CD4-positive, CD25-positive, alpha-beta regulatory T cell (primary cell): Measurements from ENCODE around the gene ACTN1. TPM values are rescaled to one million over a fixed set of nuclear protein-coding genes. Genes with fewer than 3 reads are reported as not detected.

Experiments
- ATAC-seq, 2 donors: fragments of 150-1000 bp; cut with Tn5 transposase; one replicate each; pipeline ENCODE4 v1.10.0; 2021; ENCODE audit warnings: low read depth in 2 of 2, moderate number of reproducible peaks in 2 of 2, moderate library complexity in 1 of 2
- DNase-seq, 3 donors: peaks; one replicate each; pipeline versions ENCODE4 v3.0.0 to v3.0.0-alpha.2; 2012 to 2022; ENCODE audit warnings: mixed read lengths in 1 of 3
- H3K27ac ChIP-seq: one replicate; pipeline ENCODE4 v1.7.0; 2013; ENCODE audit warnings: mild to moderate bottlenecking, low read length; ENCODE audit not compliant: insufficient read depth, poor library complexity, severe bottlenecking
- H3K27me3 ChIP-seq: one replicate; pipeline ENCODE4 v1.7.0; 2013; ENCODE audit warnings: low read length; ENCODE audit not compliant: control insufficient read depth, insufficient read depth
- H3K36me3 ChIP-seq: one replicate; pipeline ENCODE4 v1.7.0; 2013; ENCODE audit warnings: mild to moderate bottlenecking, low read length, moderate library complexity; ENCODE audit not compliant: control insufficient read depth, insufficient read depth
- H3K4me1 ChIP-seq: 2 replicates; pipeline ENCODE4 v1.7.0; 2013; ENCODE audit warnings: mild to moderate bottlenecking, low read length; ENCODE audit not compliant: insufficient read depth, control insufficient read depth, poor library complexity, severe bottlenecking
- H3K4me3 ChIP-seq: one replicate; pipeline ENCODE4 v1.7.0; 2013; ENCODE audit warnings: low read depth, mild to moderate bottlenecking, low read length, moderate library complexity
- H3K9me3 ChIP-seq, 2 experiments: 1 replicate in 1 of 2; 2 replicates in 1 of 2; pipeline ENCODE4 v1.7.0; 2013; ENCODE audit warnings: low read length in 2 of 2, mild to moderate bottlenecking in 1 of 2, moderate library complexity in 1 of 2; ENCODE audit not compliant: control insufficient read depth in 2 of 2
- H3K27ac Mint-ChIP-seq, 3 donors: one replicate each; pipeline ENCODE4 v1.8.0; 2020 to 2022; ENCODE audit warnings: mild to moderate bottlenecking in 3 of 3, mixed read lengths in 3 of 3, moderate library complexity in 2 of 3
- H3K27me3 Mint-ChIP-seq: one replicate; pipeline ENCODE4 v1.8.0; 2022; ENCODE audit warnings: mild to moderate bottlenecking, mixed read lengths
- H3K36me3 Mint-ChIP-seq: one replicate; pipeline ENCODE4 v1.8.0; 2020; ENCODE audit warnings: mixed read lengths
- H3K4me1 Mint-ChIP-seq, 4 donors: one replicate each; pipeline ENCODE4 v1.8.0; 2020 to 2022; ENCODE audit warnings: mixed read lengths in 4 of 4, mild to moderate bottlenecking in 1 of 4
- H3K4me3 Mint-ChIP-seq, 4 donors: one replicate each; pipeline ENCODE4 v1.8.0; 2020 to 2022; ENCODE audit warnings: mild to moderate bottlenecking in 4 of 4, mixed read lengths in 4 of 4, moderate library complexity in 3 of 4
- H3K9me3 Mint-ChIP-seq, 7 donors: one replicate each; pipeline ENCODE4 v1.8.0; 2020 to 2022; ENCODE audit warnings: mixed read lengths in 7 of 7, mild to moderate bottlenecking in 3 of 7, moderate library complexity in 2 of 7
- polyA plus RNA-seq, 4 donors: library from polyadenylated mRNA; unstranded; fragments of 300-500 nt; fragmentation: Illumina TruSeq; gene quantifications; one replicate each; pipeline ENCODE4 v1.2.3, GENCODE V29; 2021
- total RNA-seq: library from RNA; stranded (reverse); gene quantifications from one replicate; pipeline ENCODE4 v1.2.3, GENCODE V29; 2022

The ACTN1 gene
- total and polyA plus RNA-seq, 5 donors from 2014 or later, result 28.3 to 78.8 (median 47.5) TPM

- no peak overlapping the region for H3K4me3 ChIP-seq
- H3K36me3 ChIP-seq, result no peaks in the 10 kb centered on the region
- Mint-ChIP-seq H3K4me3 (peak overlapping the region in 1 of 4 donors; percentile 56), H3K36me3 (peaks cover 4% of the 10 kb centered on the region), H3K9me3 (no peaks in the 10 kb centered on the region), H3K27me3 (no peaks in the 10 kb centered on the region), H3K27ac (peak overlapping the region; percentile 65 to 86 (median 74)), H3K4me1 (peaks cover 6 to 87% (median 27%) of the 10 kb centered on the region in 4 donors)
- DNase-seq, result no peak
- ATAC-seq, result no peak
- H3K27me3 ChIP-seq, result no peaks in the 10 kb centered on the region
- no peaks in the 10 kb centered on the region for H3K9me3 ChIP-seq
- H3K4me1 ChIP-seq, result peaks cover 24% of the 10 kb centered on the region
- peak overlapping the region; percentile 14 for H3K27ac ChIP-seq
Measured at GRCh38 chr14:68946489-68946822, 32.6 kb downstream of the ACTN1 start.

GRCh38 chr14:68945585-68946488, 33.3 kb downstream of the ACTN1 start:
- Mint-ChIP-seq H3K4me3 (peak overlapping the region in 3 of 4 donors; percentile 6 to 42 (median 17)), H3K4me1 (peaks cover 6 to 87% (median 27%) of the 10 kb centered on the region in 4 donors), H3K27me3 (no peaks in the 10 kb centered on the region), H3K9me3 (no peaks in the 10 kb centered on the region), H3K36me3 (peaks cover 4% of the 10 kb centered on the region), H3K27ac (peak overlapping the region; percentile 86 to 89 (median 86))
- H3K4me1 ChIP-seq, result peaks cover 24% of the 10 kb centered on the region
- H3K27ac ChIP-seq, result peak overlapping the region; percentile 14
- ATAC-seq (no peak), DNase-seq (no peak)
- no peak overlapping the region for H3K4me3 ChIP-seq
- H3K36me3 ChIP-seq, result no peaks in the 10 kb centered on the region
- H3K27me3 ChIP-seq, result no peaks in the 10 kb centered on the region
- H3K9me3 ChIP-seq, result no peaks in the 10 kb centered on the region

DNA sequence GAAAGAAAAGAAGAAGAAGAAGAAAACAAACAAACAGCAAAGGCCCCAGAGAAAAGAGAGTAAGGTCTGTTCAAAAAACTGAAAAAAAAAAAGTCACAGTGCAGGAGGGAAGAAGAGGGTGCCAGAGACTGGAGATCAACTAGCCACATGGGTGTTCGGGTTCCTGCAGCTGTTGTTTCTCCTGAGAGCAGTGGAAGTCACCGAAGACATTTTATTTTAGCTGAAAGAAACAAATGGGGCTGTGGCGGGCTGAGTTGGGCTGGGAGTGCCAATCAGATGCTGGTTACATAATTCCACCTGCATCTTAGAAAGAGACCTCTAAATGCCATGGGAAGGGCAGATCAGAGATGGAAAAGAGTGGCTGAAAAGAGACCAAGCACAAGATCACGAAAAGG, 33.9 kb downstream of the ACTN1 start:
- Mint-ChIP-seq H3K27me3 (no peaks in the 10 kb centered on the region), H3K36me3 (peaks cover 4% of the 10 kb centered on the region), H3K4me3 (peak overlapping the region in 3 of 4 donors; percentile 6 to 42 (median 25)), H3K27ac (peak overlapping the region in 2 of 3 donors; percentile 86 to 89), H3K9me3 (no peaks in the 10 kb centered on the region), H3K4me1 (peaks cover 6 to 90% (median 27%) of the 10 kb centered on the region in 4 donors)
- Histone ChIP-seq H3K4me3 (no peak overlapping the region), H3K27me3 (no peaks in the 10 kb centered on the region), H3K9me3 (no peaks in the 10 kb centered on the region), H3K36me3 (no peaks in the 10 kb centered on the region), H3K4me1 (peaks cover 24% of the 10 kb centered on the region), H3K27ac (no peak overlapping the region)
- no peak for DNase-seq
- ATAC-seq, result no peak

DNA sequence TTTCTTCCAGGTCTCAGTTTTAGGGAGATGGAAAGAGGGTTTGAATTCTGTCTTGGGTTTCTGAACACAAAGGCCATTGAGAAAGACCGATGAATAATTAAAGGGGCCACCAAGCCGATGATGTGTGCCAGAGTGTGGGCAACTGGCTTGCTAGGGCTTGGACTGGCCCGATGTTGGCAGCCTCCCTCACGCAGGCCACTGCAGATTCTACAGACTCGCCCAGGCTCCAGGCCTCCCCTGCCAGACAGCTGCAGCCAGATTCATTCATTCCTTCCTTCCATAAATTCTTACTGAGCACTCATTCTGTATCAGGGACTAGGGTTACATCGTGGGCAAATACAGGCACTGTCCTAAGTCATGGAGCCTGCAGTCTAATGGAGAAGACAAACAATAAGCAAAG, 34.9 kb downstream of the ACTN1 start:
- no peaks in the 10 kb centered on the region for H3K9me3 Mint-ChIP-seq
- Histone ChIP-seq H3K36me3 (no peaks in the 10 kb centered on the region), H3K27ac (no peak overlapping the region), H3K4me3 (no peak overlapping the region), H3K4me1 (peaks cover 19% of the 10 kb centered on the region), H3K9me3 (no peaks in the 10 kb centered on the region), H3K27me3 (no peaks in the 10 kb centered on the region)
- H3K4me1 Mint-ChIP-seq, result peaks cover 6 to 91% (median 29%) of the 10 kb centered on the region in 4 donors
- no peak overlapping the region for H3K4me3 Mint-ChIP-seq
- H3K36me3 Mint-ChIP-seq, result peaks cover 4% of the 10 kb centered on the region
- H3K27me3 Mint-ChIP-seq, result no peaks in the 10 kb centered on the region
- DNase-seq, result no peak
- peak overlapping the region in 2 of 3 donors; percentile 81 to 86 for H3K27ac Mint-ChIP-seq
- no peak for ATAC-seq

DNA sequence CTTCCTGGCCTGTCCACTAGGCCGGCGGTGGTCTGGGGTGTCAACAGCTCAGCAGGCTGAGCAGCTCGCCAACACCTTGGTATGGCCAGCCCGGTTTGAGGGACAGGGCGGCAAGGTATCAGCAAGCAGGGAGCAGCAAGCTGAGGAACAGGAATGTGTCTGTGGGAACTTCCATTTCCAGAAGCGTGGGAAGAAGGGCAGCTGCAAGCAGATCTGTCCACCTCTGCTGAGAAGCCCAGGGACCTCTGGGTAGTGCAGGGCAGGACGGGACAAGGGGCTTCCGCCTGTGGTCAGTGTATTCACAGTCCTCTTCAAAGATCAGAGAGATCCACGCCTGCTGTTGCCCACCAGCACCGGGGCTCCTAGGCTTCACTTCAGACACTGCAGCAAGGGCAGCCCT, 36.0 kb downstream of the ACTN1 start:
- DNase-seq, result no peak
- Histone ChIP-seq H3K4me1 (peaks cover 15% of the 10 kb centered on the region), H3K36me3 (no peaks in the 10 kb centered on the region), H3K9me3 (no peaks in the 10 kb centered on the region), H3K4me3 (no peak overlapping the region), H3K27me3 (no peaks in the 10 kb centered on the region), H3K27ac (no peak overlapping the region)
- H3K9me3 Mint-ChIP-seq, result no peaks in the 10 kb centered on the region
- H3K27me3 Mint-ChIP-seq, result no peaks in the 10 kb centered on the region
- no peak overlapping the region for H3K4me3 Mint-ChIP-seq
- H3K4me1 Mint-ChIP-seq, result peaks cover 6 to 91% (median 36%) of the 10 kb centered on the region in 4 donors
- ATAC-seq, result no peak
- H3K36me3 Mint-ChIP-seq, result peaks cover 4% of the 10 kb centered on the region
- peak overlapping the region; percentile 26 to 60 (median 28) for H3K27ac Mint-ChIP-seq

DNA sequence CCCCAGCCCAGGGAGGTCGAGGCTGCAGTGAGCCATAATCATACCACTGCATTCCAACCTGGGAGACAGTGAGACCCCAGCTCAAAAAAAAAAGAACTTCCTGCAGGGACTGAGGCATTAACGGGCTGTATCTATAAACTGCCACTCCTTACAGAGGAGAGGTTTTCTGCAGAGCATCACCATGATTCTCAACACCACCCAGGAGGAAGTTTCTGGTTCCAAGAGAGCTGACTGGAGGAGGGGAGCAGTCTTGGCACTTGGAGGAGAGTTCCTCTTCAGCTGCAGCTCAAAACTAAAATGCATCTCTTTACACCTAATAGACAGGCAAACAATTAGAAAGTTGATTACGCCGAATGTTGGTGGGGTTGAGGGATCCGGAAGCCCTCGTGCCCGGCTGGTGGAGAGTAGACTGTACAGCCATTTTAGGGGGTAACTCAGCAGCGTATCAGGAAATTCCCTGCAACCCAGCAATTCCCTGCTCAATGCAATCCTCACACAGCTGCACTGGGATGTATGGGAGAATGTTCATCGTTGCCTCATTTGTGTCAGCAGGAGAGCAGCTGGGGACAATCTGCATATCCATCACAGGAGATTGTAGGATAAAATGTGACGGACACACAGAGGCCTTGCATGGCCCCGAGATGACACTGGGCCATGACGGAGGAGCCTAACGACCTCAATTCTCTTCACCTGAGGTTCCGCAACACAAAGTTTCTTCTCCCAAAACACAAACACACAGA, 36.6 kb downstream of the ACTN1 start:
- no peaks in the 10 kb centered on the region for H3K9me3 Mint-ChIP-seq
- no peak overlapping the region for H3K4me3 Mint-ChIP-seq
- H3K27me3 ChIP-seq, result no peaks in the 10 kb centered on the region
- ATAC-seq (no peak), DNase-seq (no peak)
- no peak overlapping the region for H3K4me3 ChIP-seq
- peak overlapping the region; percentile 31 to 80 (median 45) for H3K27ac Mint-ChIP-seq
- no peak overlapping the region for H3K27ac ChIP-seq
- H3K9me3 ChIP-seq, result no peaks in the 10 kb centered on the region
- no peaks in the 10 kb centered on the region for H3K36me3 ChIP-seq
- H3K4me1 Mint-ChIP-seq, result peaks cover 6 to 91% (median 37%) of the 10 kb centered on the region in 4 donors
- peaks cover 17% of the 10 kb centered on the region for H3K4me1 ChIP-seq
- peaks cover 4% of the 10 kb centered on the region for H3K36me3 Mint-ChIP-seq
- no peaks in the 10 kb centered on the region for H3K27me3 Mint-ChIP-seq

DNA sequence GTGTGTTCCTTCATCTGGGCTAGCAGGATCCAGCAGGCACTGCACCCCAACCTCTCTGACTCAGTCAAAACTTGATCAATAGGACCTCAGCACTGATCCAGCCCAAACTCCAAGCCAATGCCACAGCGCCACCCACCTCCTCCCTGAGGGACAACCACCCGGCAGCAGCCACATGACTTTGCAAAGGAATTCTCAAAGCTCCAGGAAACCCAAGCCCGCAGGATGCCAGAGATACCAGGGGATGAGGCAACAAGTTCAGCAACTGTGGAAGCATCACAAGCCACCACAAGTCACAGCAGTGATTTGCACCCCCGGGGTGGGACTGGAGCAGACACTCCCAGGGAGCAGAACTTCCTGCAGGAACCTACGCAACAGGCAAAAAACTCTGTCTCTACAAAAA, 37.3 kb downstream of the ACTN1 start:
- no peaks in the 10 kb centered on the region for H3K9me3 Mint-ChIP-seq
- ATAC-seq (no peak), DNase-seq (no peak)
- no peak overlapping the region for H3K4me3 Mint-ChIP-seq
- Histone ChIP-seq H3K27me3 (no peaks in the 10 kb centered on the region), H3K36me3 (no peaks in the 10 kb centered on the region), H3K4me3 (no peak overlapping the region), H3K4me1 (peaks cover 17% of the 10 kb centered on the region), H3K27ac (no peak overlapping the region), H3K9me3 (no peaks in the 10 kb centered on the region)
- H3K36me3 Mint-ChIP-seq, result peaks cover 7% of the 10 kb centered on the region
- H3K27me3 Mint-ChIP-seq, result no peaks in the 10 kb centered on the region
- H3K4me1 Mint-ChIP-seq, result peaks cover 6 to 89% (median 36%) of the 10 kb centered on the region in 4 donors
- H3K27ac Mint-ChIP-seq, result peak overlapping the region; percentile 17 to 80 (median 36)
